Measurements from ENCODE around the gene COX8A. TPM values are rescaled to one million over a fixed set of nuclear protein-coding genes. Genes with fewer than 3 reads are reported as not detected.

Gene COX8A
- total RNA-seq, 1 experiment from 2014 or later: 587 TPM

GRCh38 chr11:63941901-63942300 is 32.5 kb upstream of the COX8A start:
- peaks cover 4% of the 10 kb centered on the region for H3K36me3 Mint-ChIP-seq
- no peak for TF ChIP-seq ZSCAN18 (CRISPR knock-in tag; IDR thresholded peaks at IDR 0.05)
- no peak for TF ChIP-seq AFF4 (CRISPR knock-in tag; IDR thresholded peaks at IDR 0.05; ENCODE audit: borderline replicate concordance)
- TF ChIP-seq PRDM15 (CRISPR knock-in tag; IDR thresholded peaks at IDR 0.05): no peak
- TF ChIP-seq ZBTB21 (CRISPR knock-in tag; IDR thresholded peaks at IDR 0.05; ENCODE audit: borderline replicate concordance): no peak
- TF ChIP-seq ZNF425 (CRISPR knock-in tag; conservative IDR thresholded peaks at IDR 0.05): no peak
- TF ChIP-seq ZNF512 (CRISPR knock-in tag; IDR thresholded peaks at IDR 0.05; ENCODE audit: borderline replicate concordance): no peak
- no peak for TF ChIP-seq GTF2I (CRISPR knock-in tag; conservative IDR thresholded peaks at IDR 0.05)
- no peak for TF ChIP-seq JUN (CRISPR knock-in tag; IDR thresholded peaks at IDR 0.05)
- TF ChIP-seq ATF6 (CRISPR knock-in tag; IDR thresholded peaks at IDR 0.05): no peak
- TF ChIP-seq SMAD4 (CRISPR knock-in tag; IDR thresholded peaks at IDR 0.05): no peak
- TF ChIP-seq EMX1 (CRISPR knock-in tag; IDR thresholded peaks at IDR 0.05): no peak
- TF ChIP-seq USF1 (CRISPR knock-in tag; IDR thresholded peaks at IDR 0.05): no peak
- no peaks in the 10 kb centered on the region for H3K9me3 Mint-ChIP-seq
- ChIA-PET POLR2A (no interaction called here), CTCF (interaction anchor here (1.7 kb wide), 1 partner anchor 8 kb away, joined by 5 read pairs; no protein-coding TSS in a partner anchor)
- H3K27me3 Mint-ChIP-seq (ENCODE audit: low read depth): no peaks in the 10 kb centered on the region; the same call in 1 of the 2 replicates
- ATAC-seq (no peak), DNase-seq (ENCODE audit: low spot score) (no peak)
- peaks cover 19% of the 10 kb centered on the region for H3K4me1 Mint-ChIP-seq
- no peak overlapping the region for H3K4me3 Mint-ChIP-seq
- H3K27ac Mint-ChIP-seq: no peak overlapping the region
